HG03045 (cell line): ENCODE measurements around the gene SPTBN5.
A peak's percentile ranks its signal among the peaks of the same experiment; 100 is the strongest.

Experiments
- ATAC-seq: cut with Tn5 transposase; IDR thresholded peaks from one replicate; pipeline ENCODE4 v1.9.1; 2021; ENCODE audit warnings: mild to moderate bottlenecking, moderate library complexity; ENCODE audit not compliant: unreplicated experiment

Gene SPTBN5

DNA sequence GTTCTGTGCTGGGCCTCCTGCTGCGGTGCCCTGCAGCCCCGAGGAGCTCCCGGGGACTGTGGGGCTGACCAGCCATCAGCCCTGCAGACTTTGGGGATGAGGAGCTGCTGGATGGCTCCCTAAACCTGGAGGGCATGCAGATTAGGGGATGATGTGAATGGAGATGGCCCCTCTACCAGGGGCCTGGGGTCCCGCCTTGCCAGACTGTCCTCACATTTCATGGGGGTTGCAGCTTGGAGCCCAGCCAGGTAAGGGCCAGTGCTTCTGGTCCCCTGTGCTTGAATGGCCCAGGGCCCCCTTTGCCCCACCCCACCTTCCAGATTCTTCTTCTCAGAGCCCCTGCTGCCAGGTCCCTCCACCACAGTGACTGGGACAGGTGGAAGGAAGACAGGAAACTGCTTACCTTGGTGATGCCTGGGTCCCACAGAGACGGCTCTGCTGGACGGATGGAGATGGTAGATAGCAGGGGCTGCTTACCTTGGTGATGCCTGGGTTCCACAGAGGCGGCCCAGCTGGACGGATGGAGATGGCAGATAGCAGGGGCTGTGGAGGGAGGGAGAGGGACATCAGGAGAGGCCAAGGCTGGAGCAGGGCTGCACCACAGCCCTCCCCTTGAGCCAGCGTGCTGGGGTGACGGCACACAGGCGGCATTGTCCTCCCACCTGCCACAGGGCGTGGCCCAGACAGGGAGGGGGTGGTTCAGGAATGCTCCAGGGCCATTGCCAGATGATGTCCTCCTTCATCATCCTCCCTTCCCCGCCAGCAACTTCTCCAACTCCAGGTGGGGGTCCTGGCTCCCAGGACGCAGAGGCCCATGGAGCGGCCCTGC, at the start of gene SPTBN5:
TSS of gene SPTBN5 (minus strand) at position 632 of the 829 bp plus-strand sequence. CDS start at position 76, 556 bp downstream.
- ATAC-seq, result no peak

DNA sequence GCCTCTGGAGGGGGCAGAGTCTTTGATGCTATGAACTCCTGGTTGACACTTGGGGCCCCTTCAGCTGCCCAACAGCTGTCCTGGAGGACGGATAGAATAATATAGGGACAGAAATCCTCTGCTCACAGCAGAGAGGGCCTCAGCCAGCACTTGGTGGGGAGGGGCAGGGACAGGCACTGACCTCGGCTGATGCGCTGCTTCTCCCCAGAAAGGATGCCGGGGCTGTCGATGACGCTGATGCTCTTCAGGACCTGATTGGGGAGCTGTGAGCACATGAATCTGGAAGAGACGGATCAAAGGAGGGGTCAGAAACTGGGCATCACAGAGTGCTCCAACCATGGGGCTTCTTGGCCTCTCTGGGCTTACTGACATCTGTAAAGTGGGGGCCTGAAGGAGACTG, 49.0 kb upstream of the SPTBN5 start:
- ATAC-seq, result no peak

DNA sequence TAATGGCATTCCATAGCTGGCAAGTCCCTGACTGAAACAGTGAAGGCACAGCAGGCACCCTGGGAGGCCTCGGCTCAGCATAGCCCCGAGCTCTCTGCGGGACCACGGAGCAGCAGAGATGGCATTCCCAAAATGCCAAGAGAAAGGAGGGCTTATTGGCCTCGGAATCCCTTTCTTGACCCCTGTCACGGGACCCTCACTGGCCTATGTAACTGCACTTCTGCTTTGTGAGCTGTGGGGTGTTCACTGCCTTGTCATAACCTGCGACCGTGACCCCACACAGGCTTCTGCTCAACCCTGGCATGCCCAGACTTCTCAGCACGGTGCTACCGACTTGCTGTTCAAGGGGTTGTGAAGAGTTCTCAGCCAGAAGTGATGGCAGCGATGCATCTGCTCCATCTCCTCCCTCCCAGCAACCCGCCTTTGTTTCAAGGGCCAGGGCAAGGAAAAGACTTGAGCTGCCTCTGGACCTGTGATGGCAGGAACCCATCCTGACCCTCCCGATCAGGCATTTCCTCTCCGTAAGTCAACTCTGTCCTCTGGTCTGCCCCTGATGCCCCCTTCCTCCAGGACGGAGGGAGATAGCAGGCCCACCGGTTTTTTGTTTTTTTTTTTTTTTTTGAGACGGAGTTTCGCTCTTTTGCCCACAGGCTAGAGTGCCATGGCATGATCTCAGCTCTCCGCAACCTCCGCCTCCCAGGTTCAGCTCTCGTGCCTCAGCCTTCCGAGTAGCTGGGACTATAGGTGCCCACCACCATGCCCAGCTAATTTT, 48.0 kb upstream of the SPTBN5 start:
- ATAC-seq, result no peak

DNA sequence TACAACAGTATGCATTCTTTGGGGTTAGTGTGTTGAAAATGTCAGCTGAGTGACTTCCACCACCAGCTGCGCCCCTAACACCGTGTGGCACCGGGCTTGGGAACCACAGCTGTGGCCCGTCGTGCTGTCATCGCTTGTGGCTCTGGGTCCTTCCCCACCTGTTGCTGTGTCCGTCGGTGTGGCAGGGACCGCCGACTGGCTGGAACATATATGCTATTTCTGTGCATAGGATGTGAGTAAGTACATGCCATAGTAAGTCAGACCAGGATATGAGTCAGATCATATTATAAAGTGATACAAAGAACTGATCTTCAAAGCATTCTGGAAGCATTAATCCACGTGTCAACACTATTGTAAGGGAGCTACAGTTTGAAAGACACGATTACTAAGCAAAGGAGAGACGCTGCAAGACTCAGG, 46.6 kb upstream of the SPTBN5 start:
- ATAC-seq, result no peak

DNA sequence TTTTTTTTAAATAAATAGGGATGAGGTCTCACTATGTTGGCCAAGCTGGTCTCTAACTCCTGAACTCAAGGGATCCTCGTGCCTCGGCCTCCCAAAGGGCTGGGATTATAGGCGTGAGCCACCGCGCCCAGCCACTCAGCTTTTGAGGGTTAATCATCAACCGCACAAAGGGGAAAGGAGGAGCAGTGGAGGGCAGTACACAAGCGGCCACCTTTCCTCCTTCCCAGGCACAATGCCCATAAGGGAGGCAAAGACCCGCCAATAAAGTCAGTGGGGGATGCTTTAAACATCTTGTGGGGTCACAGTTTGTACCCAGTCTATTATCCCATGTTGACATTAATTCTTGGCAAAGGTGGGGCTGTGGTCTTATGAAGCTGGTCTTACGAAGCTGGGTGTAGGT, 46.1 kb upstream of the SPTBN5 start:
- ATAC-seq, result no peak

DNA sequence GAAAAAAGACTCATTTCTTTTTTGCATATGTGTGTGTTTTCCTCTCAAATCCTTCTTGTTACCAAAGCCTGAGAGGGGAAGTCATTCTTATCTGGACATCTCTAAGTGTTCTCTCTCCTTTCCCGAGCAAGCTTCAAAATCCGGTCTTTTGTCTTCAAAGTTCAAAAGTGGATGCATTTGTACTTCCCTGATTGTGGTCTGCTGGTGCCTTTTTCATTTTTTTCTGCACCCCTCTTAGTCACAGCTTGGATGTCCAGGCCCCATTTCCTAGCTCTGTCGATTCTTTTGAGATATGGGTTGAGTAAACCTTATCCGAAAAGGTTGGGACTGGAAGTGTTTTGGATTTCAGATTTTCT, 43.7 kb upstream of the SPTBN5 start:
- ATAC-seq, result no peak

DNA sequence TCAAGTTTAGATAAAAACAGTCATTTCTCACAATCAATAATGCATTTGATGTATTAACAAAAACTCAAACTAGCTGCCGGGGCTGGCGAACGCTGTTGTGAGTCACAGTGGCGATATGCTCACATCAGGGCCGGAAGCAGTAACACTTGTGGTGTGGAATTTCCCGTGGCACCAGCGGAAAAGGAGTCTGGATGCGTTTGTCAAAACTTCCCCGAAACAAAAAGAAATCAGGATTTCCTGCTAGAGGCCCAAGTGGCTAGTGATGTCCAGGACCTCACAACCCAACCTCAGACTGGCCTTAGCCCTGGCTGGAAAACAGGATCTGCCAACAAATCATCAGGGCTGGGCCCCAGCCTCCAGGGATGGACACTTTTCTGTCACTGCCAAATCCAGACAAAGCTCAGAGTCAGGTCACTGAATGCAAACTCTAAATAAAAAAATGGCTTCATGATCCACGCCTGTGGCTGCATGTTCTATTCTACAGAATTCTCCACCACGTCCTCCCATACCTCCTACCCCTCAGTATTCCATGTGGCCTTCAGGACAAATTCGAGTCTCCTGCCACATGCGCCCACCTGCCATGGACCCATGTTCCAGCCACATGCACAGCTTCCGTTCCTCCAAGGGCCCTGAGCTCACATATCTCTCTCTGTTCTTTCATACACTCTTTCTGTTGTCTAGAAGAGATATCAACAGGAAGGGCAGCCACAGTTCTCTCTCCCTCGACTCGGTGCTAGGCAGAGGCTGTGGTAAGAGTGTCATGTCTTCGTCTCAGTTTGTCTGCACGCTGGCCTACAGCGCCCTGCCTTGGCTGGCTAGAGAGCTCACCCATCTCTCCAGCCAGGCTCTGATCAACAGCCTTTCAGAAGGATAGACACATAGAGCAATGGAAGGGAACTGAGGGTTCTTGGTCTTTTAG, 43.1 kb upstream of the SPTBN5 start:
- ATAC-seq, result no peak

DNA sequence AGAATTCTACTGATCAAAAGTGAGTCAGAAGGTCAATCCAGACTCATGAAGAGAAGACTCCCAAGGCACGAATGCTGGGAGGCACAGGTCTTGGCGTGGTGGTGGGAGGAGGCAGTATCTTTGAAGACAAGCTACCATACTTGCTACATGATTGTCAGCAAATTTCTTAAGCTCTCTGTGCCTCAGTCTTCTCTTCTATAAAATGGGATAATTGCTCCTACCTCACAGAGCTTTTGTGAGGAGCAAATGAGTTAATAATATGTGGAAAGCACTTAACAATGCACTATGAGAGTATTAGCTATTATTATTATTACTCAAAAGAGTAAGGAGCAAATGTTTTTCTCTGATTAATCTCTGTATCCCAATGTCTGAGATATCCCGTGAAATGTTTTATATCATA, 42.3 kb upstream of the SPTBN5 start:
- ATAC-seq, result no peak

DNA sequence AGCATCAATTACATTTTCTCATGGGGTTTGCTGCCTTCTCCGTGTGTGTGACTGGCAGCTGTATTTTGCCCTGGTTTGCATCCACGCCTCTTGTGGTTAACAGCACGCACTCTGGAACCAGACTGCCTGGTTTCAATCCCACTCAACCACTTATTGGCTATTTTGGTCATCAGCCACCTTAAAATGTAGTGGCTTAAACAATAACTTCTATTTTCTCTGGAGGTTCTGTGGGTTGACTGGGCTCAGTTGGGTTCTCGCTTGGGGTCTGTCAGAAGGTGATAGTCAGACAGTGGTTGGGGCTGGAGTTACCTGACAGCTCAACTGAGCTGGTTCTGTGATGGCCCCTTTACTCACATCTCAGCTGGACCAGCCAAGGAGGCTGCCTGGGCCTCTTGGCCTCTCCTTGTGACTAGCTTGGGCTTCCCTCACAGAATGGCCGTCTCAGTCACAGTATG, 41.7 kb upstream of the SPTBN5 start:
- ATAC-seq, result no peak

DNA sequence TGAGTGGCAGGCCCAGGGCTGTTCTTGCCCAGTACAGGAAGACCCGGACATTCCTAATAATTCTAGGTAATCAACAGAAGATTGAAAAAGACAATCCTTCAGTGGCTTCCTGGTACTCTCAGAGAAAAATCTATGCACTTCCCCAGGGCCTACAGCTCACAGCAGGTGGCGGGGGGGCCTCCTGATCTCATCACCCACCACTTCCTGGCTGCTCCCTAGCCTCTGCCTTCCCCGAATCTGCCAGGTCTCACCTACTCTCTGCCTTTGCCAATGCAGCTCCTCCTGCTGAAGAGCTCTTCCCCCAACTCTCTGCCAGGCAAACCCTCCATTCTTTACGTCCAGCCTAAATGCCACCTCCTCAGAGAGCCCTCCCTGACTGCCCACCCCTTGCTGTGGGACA, 41.0 kb upstream of the SPTBN5 start:
- ATAC-seq, result no peak

DNA sequence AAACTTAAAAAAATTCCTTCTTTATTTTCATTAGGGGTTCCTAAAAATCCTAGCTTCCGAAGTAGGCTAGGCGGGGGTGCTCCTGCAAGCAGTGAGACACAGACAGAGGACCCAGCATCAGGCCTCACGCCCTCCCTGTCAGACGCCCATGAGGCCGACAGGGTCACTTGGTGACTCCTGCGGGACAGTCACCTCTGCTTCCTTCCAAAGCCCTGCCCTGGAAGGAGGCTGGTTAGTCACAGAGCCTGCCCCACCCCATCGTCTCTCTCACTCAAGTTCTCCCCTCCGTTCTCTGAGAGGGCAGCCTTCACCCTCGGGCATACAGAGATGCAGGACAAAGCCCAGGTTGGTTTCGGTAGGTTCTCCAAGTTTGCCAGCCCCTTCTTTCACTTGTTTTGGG, 39.9 kb upstream of the SPTBN5 start:
- ATAC-seq, result no peak

DNA sequence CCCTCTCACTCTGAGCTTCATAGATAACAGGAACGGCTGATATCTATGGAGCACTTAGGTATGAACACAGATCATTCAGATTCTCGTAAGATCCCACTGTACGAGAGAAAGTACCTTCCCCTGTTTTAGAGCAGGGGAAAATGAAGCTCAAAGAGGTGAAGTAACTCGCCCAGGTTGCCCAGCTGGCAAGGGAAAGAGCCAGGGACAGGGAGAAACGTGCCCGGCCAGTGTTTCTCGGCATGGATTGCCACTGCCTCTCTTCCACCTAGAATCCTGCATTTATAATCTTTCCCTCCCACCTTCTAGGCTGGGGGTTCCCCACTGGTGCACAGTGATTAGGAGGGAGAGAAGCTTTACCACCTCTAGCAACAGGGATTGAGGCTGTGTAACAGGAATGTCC, 39.5 kb upstream of the SPTBN5 start:
- no peak for ATAC-seq

DNA sequence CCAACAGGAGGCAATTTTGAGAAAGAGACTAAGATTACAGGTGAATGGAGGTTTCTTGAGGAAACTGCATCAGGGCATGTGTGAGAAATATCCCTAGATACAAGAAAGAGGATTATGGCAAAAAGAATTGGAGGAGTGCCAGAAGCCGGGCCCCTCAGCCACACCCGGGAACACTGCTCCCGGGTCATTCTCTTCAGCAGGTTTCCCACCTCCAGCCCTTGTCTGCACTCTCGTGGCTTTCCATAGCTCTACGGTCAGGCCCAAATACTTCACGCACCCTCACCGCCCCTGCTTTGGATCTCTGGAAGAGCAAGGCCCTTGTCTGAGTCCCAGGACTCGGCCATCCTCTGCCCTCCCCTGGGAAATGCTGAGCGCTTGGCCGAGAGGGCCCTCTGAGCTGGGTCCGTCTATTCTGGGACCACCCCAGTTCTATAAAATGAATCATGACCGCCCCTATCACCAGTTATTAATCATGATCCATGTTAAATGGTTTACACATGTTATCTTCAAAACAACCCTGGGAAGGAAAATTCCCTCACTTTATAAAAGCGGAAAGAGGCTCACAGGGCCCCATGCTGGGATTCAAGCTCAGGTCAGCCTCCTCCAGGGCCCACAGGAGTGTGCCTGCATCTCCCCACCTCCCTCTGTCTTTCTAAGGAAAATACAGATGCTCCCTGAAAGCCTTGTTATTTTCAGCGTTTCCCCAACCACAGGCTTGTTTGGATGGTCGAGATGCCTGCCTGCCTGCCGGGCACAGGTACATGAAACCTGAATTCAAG, 38.8 kb upstream of the SPTBN5 start:
- ATAC-seq, result no peak

DNA sequence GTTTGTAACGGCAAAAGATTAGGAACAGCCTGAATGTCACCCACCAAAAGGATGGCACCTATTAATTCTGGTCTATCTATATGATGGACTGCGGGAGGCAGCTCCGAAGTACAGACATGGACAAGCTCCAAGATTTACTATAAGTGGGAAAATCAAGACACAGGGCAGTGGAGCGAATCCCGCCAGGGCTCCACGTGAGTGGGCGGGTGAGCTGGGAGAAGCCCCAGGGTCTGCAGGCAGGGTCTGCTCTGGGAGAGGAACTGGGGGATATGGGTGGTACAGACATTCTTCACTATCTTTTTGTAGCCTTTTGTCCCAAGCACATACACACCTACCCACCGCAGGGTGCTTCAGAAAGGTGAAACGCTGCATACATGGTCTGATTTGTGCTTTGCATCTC, 38.2 kb upstream of the SPTBN5 start:
- no peak for ATAC-seq

DNA sequence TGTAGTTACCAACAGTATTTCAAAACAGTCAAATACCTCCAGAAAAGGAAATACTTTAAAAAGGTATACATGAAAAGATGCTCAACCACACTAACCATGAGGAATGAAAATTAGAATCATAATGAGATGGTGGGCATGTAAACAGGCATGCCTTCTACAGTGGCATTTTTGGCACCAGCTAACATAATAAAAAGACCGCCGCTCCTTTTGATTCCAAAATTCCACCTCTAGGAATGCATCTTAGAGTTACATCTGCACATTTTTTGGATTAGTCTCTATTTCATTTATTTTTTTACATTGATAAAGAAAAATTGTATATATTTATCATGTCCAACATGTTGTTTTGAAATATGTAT, 37.0 kb upstream of the SPTBN5 start:
- no peak for ATAC-seq

DNA sequence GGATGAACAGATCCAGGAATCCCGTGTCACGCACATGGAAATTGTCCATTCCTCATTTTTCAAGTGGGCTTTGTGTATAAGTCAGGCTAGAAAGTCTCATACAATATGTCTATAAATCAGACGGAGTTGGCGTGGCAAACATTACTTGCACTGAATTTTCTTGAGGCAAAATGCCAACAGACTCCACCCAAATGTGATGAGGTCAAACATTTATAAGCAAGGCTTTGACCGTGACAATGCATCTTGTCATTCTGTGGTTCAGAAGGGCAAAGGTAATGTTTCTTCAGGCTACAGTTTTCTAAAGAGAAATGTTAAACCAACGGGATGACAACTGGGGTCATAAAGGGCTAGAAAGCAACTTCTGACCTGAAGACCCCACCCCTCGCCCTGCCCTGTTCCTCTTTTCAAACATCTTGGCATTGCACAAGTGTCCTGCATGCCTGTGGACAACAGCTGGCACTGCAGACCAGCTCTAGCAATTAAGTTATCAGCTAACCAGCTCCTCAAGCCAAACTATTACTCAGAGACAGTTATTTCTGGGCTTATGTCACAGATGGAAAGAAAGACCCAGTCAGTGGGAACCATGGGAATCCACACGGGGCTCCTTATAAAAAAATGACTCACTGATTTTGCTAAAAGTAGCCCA, 36.5 kb upstream of the SPTBN5 start:
- ATAC-seq, result no peak

DNA sequence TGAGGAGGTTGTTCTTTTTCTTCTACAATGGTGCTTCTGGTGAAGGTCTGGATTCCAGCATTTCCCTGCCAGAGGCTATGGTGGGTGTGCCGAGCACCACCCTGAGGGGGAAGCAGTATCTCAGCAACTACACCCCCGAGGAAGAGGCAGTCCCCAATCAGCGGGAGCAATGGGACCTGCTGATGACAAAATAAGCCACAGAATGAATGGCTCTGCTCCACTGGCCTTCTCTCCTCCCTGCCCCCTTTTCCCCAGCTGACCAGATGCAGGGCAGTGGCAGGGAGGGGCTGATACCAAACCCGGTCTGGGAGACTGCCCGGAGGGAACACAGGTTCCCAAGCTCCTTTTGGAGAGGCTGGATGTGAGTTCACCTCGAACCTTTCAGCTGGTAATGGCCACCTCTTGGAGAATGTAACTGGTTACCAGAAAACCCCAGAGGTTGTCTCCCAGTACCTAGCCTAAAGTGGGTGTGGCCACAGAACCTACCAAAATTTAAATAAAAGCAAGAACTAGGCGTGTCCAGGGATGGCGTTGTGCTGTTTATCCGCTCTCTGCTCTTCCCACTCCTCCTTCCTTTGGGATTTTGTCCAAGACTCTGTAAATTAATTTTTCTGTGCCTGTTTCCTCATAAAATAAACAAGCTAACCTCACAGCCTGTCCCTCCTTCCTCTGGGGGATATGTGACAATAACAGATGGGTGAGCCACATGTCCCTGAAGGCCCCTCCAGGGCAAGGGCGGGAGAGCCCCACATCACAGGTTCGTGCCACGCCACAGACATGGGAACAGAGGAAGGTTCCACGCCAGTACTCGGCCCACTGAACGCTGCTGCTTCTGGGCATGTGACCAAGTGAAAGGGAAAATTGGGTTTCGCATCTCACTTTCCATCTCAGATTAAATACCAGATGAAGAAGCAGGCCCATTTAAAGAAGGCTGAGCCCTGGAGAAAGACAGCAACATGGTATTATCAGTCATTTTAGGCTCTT, 35.1 kb upstream of the SPTBN5 start:
- peak; percentile 67 for ATAC-seq

DNA sequence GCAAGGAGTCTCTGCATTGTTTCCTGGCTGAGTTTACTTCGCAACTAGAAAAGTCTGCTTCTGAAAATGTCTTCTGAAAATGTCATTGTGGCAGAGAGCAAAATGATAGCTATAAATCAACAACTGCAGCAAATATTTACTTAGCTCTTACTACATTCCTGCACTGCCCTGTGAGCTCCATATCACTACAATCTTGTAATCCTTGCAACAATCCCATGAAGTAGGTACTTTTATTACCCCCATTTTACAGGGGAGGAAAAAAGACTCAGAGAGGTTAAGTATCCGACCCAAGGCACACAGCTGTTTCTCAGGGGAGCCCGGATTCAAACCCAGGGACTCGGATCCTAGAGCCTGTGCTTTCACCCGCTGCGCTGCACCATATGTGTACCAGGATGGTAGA, 34.2 kb upstream of the SPTBN5 start:
- no peak for ATAC-seq

DNA sequence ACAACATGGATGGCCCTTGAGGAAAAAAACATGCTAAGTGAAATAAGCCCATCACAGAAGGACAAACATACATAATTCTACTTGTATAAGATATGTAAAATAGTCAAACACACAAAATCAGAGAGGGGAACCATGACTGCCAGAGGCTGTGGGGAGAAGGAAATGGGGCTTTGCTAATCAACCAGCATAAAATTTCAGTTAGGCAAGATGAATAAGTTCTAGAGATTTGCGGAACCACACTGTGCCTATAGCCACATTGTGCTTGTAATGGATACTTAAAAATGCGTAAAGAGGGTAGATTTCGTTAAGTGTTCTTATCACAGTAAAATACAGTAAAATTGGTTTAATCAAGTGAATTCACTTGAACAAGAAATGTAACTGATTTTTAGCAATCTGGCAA, 33.7 kb upstream of the SPTBN5 start:
- no peak for ATAC-seq
